ENCODE results near the gene SLC35F2.
"Not testable (repeated sequence)": the region's sequence is repeated elsewhere in the genome, so short reads cannot be mapped to it uniquely, and the experiment has no call there.

The SLC35F2 gene

GRCh38 chr11:107858217-107859070 lies at the start of gene SLC35F2:
Gene SLC35F2, minus strand, starts transcription at chr11:107858787. Its CDS starts 20 bp downstream, at chr11:107858767.
- ATAC-seq, result peak; percentile 88 to 89

GRCh38 chr11:107908211-107908610 lies 49.6 kb upstream of the SLC35F2 start:
- ATAC-seq, result no peak

GRCh38 chr11:107898270-107898669 lies 39.7 kb upstream of the SLC35F2 start:
- ATAC-seq, result peak; percentile 61 to 79

GRCh38 chr11:107882095-107882820 lies 23.7 kb upstream of the SLC35F2 start:
- no peak for ATAC-seq

GRCh38 chr11:107881471-107881870 lies 22.9 kb upstream of the SLC35F2 start:
- ATAC-seq, result not testable (repeated sequence)

GRCh38 chr11:107876141-107876540 lies 17.6 kb upstream of the SLC35F2 start:
- no peak for ATAC-seq

GRCh38 chr11:107864591-107864990 lies 6.0 kb upstream of the SLC35F2 start:
- ATAC-seq, result no peak

GRCh38 chr11:107860688-107861087 lies 2.1 kb upstream of the SLC35F2 start:
- no peak for ATAC-seq

GRCh38 chr11:107860240-107860620 lies 1.6 kb upstream of the SLC35F2 start:
- ATAC-seq, result not testable (repeated sequence)

GRCh38 chr11:107859459-107860239 lies 1.1 kb upstream of the SLC35F2 start:
- no peak for ATAC-seq

GRCh38 chr11:107857550-107858216 lies 904 bp downstream of the SLC35F2 start:
- ATAC-seq, result peak; percentile 2 to 4

GRCh38 chr11:107856981-107857517 lies 1.5 kb downstream of the SLC35F2 start:
- ATAC-seq, result no peak

- ATAC-seq, result no peak
These were observed 2.2 kb downstream of the SLC35F2 start for GRCh38 chr11:107856180-107856980.

- no peak for ATAC-seq
These were observed 5.5 kb downstream of the SLC35F2 start for GRCh38 chr11:107853070-107853469.

GRCh38 chr11:107851704-107852310 lies 6.8 kb downstream of the SLC35F2 start:
- ATAC-seq, result no peak

- ATAC-seq, result no peak
These were observed 8.8 kb downstream of the SLC35F2 start for GRCh38 chr11:107849790-107850189.

- ATAC-seq, result no peak
These were observed 10.2 kb downstream of the SLC35F2 start for GRCh38 chr11:107848345-107848744.

- no peak for ATAC-seq
These were observed 11.4 kb downstream of the SLC35F2 start for GRCh38 chr11:107847184-107847583.

GRCh38 chr11:107844041-107844440 lies 14.5 kb downstream of the SLC35F2 start:
- ATAC-seq, result no peak

- ATAC-seq, result no peak
These were observed 16.0 kb downstream of the SLC35F2 start for GRCh38 chr11:107842412-107843100.

Data from activated CD4-positive, CD25-positive, alpha-beta regulatory T cell treated with anti-CD3 and anti-CD28 coated beads, Interleukin-2, amount 50 U/mL, for 24 hours (primary cell).